B cell (primary cell): Measurements from ENCODE around the gene PTPRE. TPM values are rescaled to one million over a fixed set of nuclear protein-coding genes. Genes with fewer than 3 reads are reported as not detected.

ENCODE experiments used
- ATAC-seq: fragments of 200-7000 bp; cut with Tn5 transposase; one replicate; pipeline ENCODE4 v1.10.0; 2021; ENCODE audit warnings: low read depth, mild to moderate bottlenecking, moderate number of reproducible peaks, moderate library complexity
- CTCF ChIA-PET: fragments of 350-600 bp; sonication (Branson Sonifier 250); formaldehyde crosslinking; loops from one replicate; lab custom pipeline; 2021; ENCODE audit warnings: antibody characterized with exemption, inconsistent platforms; lab: Charles Lee
- POLR2A ChIA-PET: fragments of 350-600 bp; sonication (Branson Sonifier 250); formaldehyde crosslinking; loops from one replicate; lab custom pipeline; 2021; ENCODE audit warnings: antibody characterized with exemption; lab: Charles Lee
- DNase-seq: peaks from one replicate; pipeline ENCODE4 v3.0.0; 2013
- H2AFZ ChIP-seq: 2 replicates; pipeline ENCODE4 v1.6.1; 2012; ENCODE audit warnings: mild to moderate bottlenecking, low read depth, low read length; ENCODE audit not compliant: insufficient read depth, poor library complexity, severe bottlenecking
- H3K27ac ChIP-seq, 2 donors: 1 replicate in 1 of 2; 2 replicates in 1 of 2; pipeline ENCODE4 v1.5.1; 2012 to 2013; ENCODE audit warnings: low read length in 2 of 2, mild to moderate bottlenecking in 2 of 2, moderate library complexity in 1 of 2
- H3K27me3 ChIP-seq, 4 experiments: fragments of 200-600 bp in 1 of 4; sonication (generic) in 1 of 4; replicated peaks in 1 of 4; 1 replicate in 2 of 4; 2 replicates in 2 of 4; pipeline versions ENCODE4 v1.6.1 to v1.7.0; 2013 to 2016; ENCODE audit warnings: low read length in 3 of 4, mild to moderate bottlenecking in 2 of 4, mixed read lengths in 1 of 4, moderate library complexity in 1 of 4; ENCODE audit not compliant: insufficient read depth in 4 of 4, control insufficient read depth in 3 of 4; ENCODE audit errors: control extremely low read depth in 1 of 4
- H3K36me3 ChIP-seq, 2 experiments: replicated peaks in 1 of 2; 1 replicate in 1 of 2; 2 replicates in 1 of 2; pipeline versions ENCODE4 v1.6.1 to v1.7.1; 2013; ENCODE audit warnings: low read length in 1 of 2; ENCODE audit not compliant: insufficient read depth in 2 of 2, control insufficient read depth in 1 of 2; ENCODE audit errors: control extremely low read depth in 1 of 2, extremely low read depth in 1 of 2
- H3K4me1 ChIP-seq, 2 donors: fragments of 200-600 bp in 1 of 2; sonication (generic) in 1 of 2; 1 replicate in 1 of 2; 2 replicates in 1 of 2; pipeline versions ENCODE4 v1.5.1 to v1.6.1; 2013 to 2017; ENCODE audit warnings: low read length in 2 of 2; ENCODE audit not compliant: control insufficient read depth in 2 of 2, insufficient read depth in 2 of 2
- H3K4me2 ChIP-seq: replicated peaks from 2 replicates; pipeline ENCODE3; 2012; ENCODE audit warnings: mild to moderate bottlenecking, low read depth, low read length; ENCODE audit not compliant: poor library complexity, severe bottlenecking
- H3K4me3 ChIP-seq, 5 experiments: fragments of 200-600 bp in 1 of 5; sonication (generic) in 1 of 5; 1 replicate in 3 of 5; 2 replicates in 2 of 5; pipeline versions ENCODE4 v1.5.1 to v1.7.0; 2011 to 2016; ENCODE audit warnings: low read length in 4 of 5, mild to moderate bottlenecking in 4 of 5, low read depth in 2 of 5, control low read depth in 1 of 5, moderate library complexity in 1 of 5; ENCODE audit not compliant: insufficient read depth in 1 of 5; ENCODE audit errors: control extremely low read depth in 1 of 5, extremely low read depth in 1 of 5
- H3K79me2 ChIP-seq: fragments of 200-600 bp; sonication (generic); one replicate; pipeline ENCODE4 v1.6.0; 2016; ENCODE audit warnings: low read length; ENCODE audit not compliant: control insufficient read depth, insufficient read depth
- H3K9ac ChIP-seq: fragments of 200-600 bp; sonication (generic); 2 replicates; pipeline ENCODE4 v1.6.1; 2017; ENCODE audit warnings: mild to moderate bottlenecking, low read length, moderate library complexity
- H3K9me3 ChIP-seq, 3 donors: one replicate each; pipeline versions ENCODE4 v1.6.1 to v1.7.1; 2013; ENCODE audit warnings: low read length in 2 of 3; ENCODE audit not compliant: control insufficient read depth in 2 of 3, insufficient read depth in 1 of 3; ENCODE audit errors: control extremely low read depth in 1 of 3
- H4K20me1 ChIP-seq: 2 replicates; pipeline ENCODE4 v1.6.0; 2012; ENCODE audit warnings: mild to moderate bottlenecking, low read length; ENCODE audit not compliant: insufficient read depth, control insufficient read depth, poor library complexity, severe bottlenecking
- H3K27ac Mint-ChIP-seq: one replicate; pipeline ENCODE4 v1.8.0; 2021; ENCODE audit warnings: mixed read lengths
- H3K27me3 Mint-ChIP-seq: one replicate; pipeline ENCODE4 v1.8.0; 2021; ENCODE audit warnings: mixed read lengths
- H3K4me1 Mint-ChIP-seq: one replicate; pipeline ENCODE4 v1.8.0; 2021; ENCODE audit warnings: mixed read lengths
- H3K4me3 Mint-ChIP-seq: one replicate; pipeline ENCODE4 v1.8.0; 2021; ENCODE audit warnings: mixed read lengths
- H3K9me3 Mint-ChIP-seq: one replicate; pipeline ENCODE4 v1.8.0; 2022; ENCODE audit warnings: mixed read lengths; ENCODE audit not compliant: insufficient read depth
- EZH2 ChIP-seq: IDR thresholded peaks from 2 replicates; pipeline ENCODE4 v1.6.1; 2012; ENCODE audit warnings: borderline replicate concordance, low read depth, mild to moderate bottlenecking, moderate library complexity, low read length; ENCODE audit not compliant: insufficient read depth, poor library complexity, severe bottlenecking
- WGBS: methylation state at CpG from one replicate; pipeline ENCODE4 v1.1.5; 2013; ENCODE audit warnings: missing lambda C conversion rate; ENCODE audit not compliant: insufficient coverage; 5-methylcytosine and 5-hydroxymethylcytosine counted together
- intact Hi-C: fragments of 100-400 bp; cut with micrococcal nuclease; formaldehyde crosslinking; loops from one replicate; pipeline ENCODE4 v1.10.0; 2022
- polyA plus RNA-seq: library from polyadenylated mRNA; depleted of rRNA; stranded (reverse); fragments of >200 nt; gene quantifications from 2 replicates; pipeline ENCODE4 v1.2.3, GENCODE V29; 2012
- total RNA-seq, 2 donors: library from RNA; stranded (reverse); fragments of 120-200 nt in 1 of 2; gene quantifications; 1 replicate in 1 of 2; 2 replicates in 1 of 2; pipeline versions ENCODE4 v1.2.3 to v1.2.4, GENCODE V29; 2013 to 2022
- TF ChIP-seq, protein P1 (sequence below): fragments of 200-600 bp; IDR thresholded peaks from one replicate; pipeline ENCODE4 v1.8.0; 2022; ENCODE audit warnings: antibody characterized with exemption, mild to moderate bottlenecking

Gene PTPRE
- total and polyA plus RNA-seq, 2 donors (not counting 1 experiment from before 2014, with no cell fraction given): 6.6 to 32.7 TPM

GRCh38 chr10:127905001-127905847 lies 1.7 kb upstream of the PTPRE start:
- Mint-ChIP-seq H3K4me3 (peak overlapping the region; percentile 54), H3K4me1 (no peaks in the 10 kb centered on the region), H3K27ac (no peak overlapping the region), H3K9me3 (no peaks in the 10 kb centered on the region), H3K27me3 (peaks cover 55% of the 10 kb centered on the region)
- Histone ChIP-seq H3K27ac (no peak overlapping the region), H3K9me3 (peaks cover 0 to 4% (median 1%) of the 10 kb centered on the region in 3 donors), H3K36me3 (no peaks in the 10 kb centered on the region), H3K4me1 (peaks cover 8 to 9% of the 10 kb centered on the region in 2 donors), H3K79me2 (no peaks in the 10 kb centered on the region), H3K4me3 (no peak overlapping the region), H2AFZ (no peak overlapping the region), H3K27me3 (peaks cover 0 to 30% (median 12%) of the 10 kb centered on the region in 4 experiments), H3K4me2 (no peak overlapping the region), H3K9ac (no peak overlapping the region), H4K20me1 (no peaks in the 10 kb centered on the region)
- ATAC-seq (no peak), DNase-seq (no peak)
- 86% methylated on average over 12 of the region's 14 CpGs for WGBS
- CTCF ChIA-PET: interaction anchor here (0.6 to 4.9 kb wide), 8 partner anchors 26 to 307 kb away, joined by 3 to 56 read pairs (median 4); no protein-coding TSS in a partner anchor
- intact Hi-C loops: no loop called here
- TF ChIP-seq, protein P1, sequence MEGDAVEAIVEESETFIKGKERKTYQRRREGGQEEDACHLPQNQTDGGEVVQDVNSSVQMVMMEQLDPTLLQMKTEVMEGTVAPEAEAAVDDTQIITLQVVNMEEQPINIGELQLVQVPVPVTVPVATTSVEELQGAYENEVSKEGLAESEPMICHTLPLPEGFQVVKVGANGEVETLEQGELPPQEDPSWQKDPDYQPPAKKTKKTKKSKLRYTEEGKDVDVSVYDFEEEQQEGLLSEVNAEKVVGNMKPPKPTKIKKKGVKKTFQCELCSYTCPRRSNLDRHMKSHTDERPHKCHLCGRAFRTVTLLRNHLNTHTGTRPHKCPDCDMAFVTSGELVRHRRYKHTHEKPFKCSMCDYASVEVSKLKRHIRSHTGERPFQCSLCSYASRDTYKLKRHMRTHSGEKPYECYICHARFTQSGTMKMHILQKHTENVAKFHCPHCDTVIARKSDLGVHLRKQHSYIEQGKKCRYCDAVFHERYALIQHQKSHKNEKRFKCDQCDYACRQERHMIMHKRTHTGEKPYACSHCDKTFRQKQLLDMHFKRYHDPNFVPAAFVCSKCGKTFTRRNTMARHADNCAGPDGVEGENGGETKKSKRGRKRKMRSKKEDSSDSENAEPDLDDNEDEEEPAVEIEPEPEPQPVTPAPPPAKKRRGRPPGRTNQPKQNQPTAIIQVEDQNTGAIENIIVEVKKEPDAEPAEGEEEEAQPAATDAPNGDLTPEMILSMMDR: no peak
- no peak for TF ChIP-seq EZH2
- POLR2A ChIA-PET: no interaction called here

DNA sequence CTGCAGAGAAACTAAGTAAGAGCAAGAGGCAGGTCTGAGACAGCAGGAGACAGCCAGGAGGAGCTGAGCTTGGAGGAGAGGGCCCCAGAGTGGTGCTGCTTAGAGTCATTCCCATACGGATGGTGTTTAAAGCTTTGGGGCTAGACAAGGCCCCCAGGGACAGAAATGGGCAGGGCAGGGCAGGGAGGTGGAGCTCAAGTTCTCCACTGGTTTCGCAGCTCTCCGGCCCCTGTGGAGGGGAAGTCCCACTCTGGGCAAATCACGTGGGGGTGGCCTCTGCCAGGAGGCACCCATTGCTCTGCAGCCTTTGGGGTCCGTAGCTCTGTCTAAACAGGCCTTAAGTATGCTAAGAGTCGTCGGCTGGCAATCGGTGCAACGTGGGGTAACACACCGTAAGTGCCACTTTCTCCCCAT lies 1.0 kb upstream of the PTPRE start:
- TF ChIP-seq, protein P1: no peak
- Histone ChIP-seq H3K4me1 (peaks cover 8 to 9% of the 10 kb centered on the region in 2 donors), H3K79me2 (no peaks in the 10 kb centered on the region), H3K4me2 (no peak overlapping the region), H2AFZ (no peak overlapping the region), H3K27ac (no peak overlapping the region), H3K9ac (no peak overlapping the region), H4K20me1 (no peaks in the 10 kb centered on the region), H3K9me3 (peaks cover 0 to 4% (median 1%) of the 10 kb centered on the region in 3 donors), H3K4me3 (no peak overlapping the region), H3K36me3 (no peaks in the 10 kb centered on the region), H3K27me3 (peaks cover 0 to 30% (median 12%) of the 10 kb centered on the region in 4 experiments)
- Mint-ChIP-seq H3K27ac (no peak overlapping the region), H3K9me3 (no peaks in the 10 kb centered on the region), H3K27me3 (peaks cover 57% of the 10 kb centered on the region), H3K4me3 (peak overlapping the region; percentile 54), H3K4me1 (no peaks in the 10 kb centered on the region)
- 95% methylated on average over 10 of the region's 10 CpGs for WGBS
- ATAC-seq (no peak), DNase-seq (no peak)
- ChIA-PET CTCF (interaction anchor here (0.8 to 4.9 kb wide), 10 partner anchors 27 to 175 kb away, joined by 3 to 56 read pairs (median 4); no protein-coding TSS in a partner anchor), POLR2A (no interaction called here)
- intact Hi-C loops: loop anchor here (1.0 to 2.0 kb wide), 2 partner anchors 163 to 241 kb away; no protein-coding TSS in a partner anchor
